HL-60/S4 (cell line): ENCODE measurements around the gene SEMA4G.

Experiments used
- in situ Hi-C: fragments of 300-500 bp; cut with MboI; formaldehyde crosslinking; loops from 2 replicates; pipeline ENCODE4 v1.14.3; 2022; ENCODE audit warnings: low sequenced_read_pairs

SEMA4G gene, protein sequence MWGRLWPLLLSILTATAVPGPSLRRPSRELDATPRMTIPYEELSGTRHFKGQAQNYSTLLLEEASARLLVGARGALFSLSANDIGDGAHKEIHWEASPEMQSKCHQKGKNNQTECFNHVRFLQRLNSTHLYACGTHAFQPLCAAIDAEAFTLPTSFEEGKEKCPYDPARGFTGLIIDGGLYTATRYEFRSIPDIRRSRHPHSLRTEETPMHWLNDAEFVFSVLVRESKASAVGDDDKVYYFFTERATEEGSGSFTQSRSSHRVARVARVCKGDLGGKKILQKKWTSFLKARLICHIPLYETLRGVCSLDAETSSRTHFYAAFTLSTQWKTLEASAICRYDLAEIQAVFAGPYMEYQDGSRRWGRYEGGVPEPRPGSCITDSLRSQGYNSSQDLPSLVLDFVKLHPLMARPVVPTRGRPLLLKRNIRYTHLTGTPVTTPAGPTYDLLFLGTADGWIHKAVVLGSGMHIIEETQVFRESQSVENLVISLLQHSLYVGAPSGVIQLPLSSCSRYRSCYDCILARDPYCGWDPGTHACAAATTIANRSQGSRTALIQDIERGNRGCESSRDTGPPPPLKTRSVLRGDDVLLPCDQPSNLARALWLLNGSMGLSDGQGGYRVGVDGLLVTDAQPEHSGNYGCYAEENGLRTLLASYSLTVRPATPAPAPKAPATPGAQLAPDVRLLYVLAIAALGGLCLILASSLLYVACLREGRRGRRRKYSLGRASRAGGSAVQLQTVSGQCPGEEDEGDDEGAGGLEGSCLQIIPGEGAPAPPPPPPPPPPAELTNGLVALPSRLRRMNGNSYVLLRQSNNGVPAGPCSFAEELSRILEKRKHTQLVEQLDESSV

GRCh38 chr10:100969187-100970075, at the start of gene SEMA4G:
SEMA4G (plus strand) TSS chr10:100969504; CDS start chr10:100972913, 3,409 bp downstream.
- in situ Hi-C loops: no loop called here

GRCh38 chr10:100923580-100923979, 45.7 kb upstream of the SEMA4G start:
- in situ Hi-C loops: no loop called here

DNA sequence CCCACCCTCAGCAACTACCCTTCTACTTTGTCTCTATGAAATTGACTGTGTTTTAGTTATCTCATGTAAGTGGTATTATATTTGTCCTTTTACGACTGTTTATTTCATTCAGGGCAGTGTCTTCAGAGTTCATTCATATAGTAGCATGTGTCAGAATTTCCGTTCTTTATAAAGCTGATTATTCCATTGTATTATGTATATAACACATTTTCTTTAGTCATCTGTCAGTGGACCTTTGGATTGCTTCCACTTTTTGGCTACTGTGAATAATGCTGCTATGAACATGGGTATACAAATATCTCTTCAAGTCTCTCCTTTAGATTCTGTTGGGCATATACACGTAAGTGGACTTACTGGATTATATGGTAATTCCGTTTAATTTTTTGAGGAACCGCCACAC, 42.0 kb upstream of the SEMA4G start:
- in situ Hi-C loops: no loop called here

GRCh38 chr10:100928039-100928438, 41.3 kb upstream of the SEMA4G start:
- in situ Hi-C loops: no loop called here

GRCh38 chr10:100930368-100930767, 38.9 kb upstream of the SEMA4G start:
- in situ Hi-C loops: no loop called here

DNA sequence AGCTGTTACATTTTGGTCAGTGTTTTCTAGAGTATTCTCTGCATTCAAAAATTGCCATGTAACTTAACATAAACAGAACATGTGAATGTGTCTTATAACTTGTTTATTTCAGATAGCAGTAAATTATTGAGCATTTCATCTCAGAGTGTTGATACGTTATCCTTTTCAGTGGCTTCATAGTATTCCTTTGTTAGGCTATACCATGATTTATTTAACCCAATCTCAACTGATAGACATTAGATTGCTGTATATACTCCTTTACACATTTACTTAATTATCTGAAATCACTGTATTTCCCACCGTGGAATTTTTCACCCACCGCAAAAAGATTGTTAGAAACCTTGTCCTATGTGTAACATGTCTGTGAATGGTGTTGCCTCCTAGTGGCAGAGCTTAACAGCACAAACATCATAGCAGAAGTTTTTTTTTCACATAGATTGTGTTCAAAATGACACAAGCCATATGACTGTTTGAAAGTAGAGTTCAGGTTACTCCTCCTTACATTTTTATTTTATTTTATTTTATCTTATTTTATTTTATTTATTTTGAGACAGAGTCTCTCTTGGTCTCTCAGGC, 35.1 kb upstream of the SEMA4G start:
- in situ Hi-C loops: no loop called here

GRCh38 chr10:100939763-100940344, 29.4 kb upstream of the SEMA4G start:
- in situ Hi-C loops: no loop called here

DNA sequence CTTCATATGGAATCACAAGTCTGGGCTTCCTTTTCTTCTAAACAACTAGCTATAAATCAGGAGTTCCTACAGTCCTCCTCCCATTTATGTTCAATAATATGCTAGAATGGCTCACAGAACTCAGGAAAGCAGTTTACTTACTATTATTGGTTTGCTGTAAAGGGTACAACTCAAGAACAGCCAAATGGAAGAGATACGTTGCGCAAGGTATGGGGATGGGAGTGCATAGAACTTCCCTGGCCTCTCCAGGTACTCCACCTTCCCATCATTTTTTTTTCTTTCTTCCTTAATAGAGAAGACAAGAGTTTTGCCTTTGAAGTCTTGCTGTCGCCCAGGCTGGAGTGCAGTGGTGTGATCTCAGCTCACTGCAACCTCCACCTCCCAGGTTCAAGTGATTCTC, 27.1 kb upstream of the SEMA4G start:
- in situ Hi-C loops: no loop called here

DNA sequence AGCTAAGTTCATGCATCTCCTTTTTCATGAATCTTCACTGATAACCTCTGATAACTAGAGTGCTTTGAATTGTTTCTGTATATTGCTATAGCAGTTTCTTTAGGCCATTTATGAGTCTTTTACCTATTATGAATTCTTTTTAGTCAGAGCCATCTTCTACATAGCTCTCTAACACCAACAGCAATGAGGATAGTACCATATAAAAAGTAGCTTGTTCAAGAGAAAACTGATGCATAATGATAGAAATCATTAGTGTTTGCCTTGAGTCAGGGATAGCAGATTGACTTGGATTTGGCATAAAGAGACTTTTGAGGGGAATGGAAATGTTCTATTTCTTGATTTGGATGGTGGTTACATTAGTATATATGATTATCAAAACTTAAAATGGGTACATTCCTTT, 25.8 kb upstream of the SEMA4G start:
- in situ Hi-C loops: no loop called here

DNA sequence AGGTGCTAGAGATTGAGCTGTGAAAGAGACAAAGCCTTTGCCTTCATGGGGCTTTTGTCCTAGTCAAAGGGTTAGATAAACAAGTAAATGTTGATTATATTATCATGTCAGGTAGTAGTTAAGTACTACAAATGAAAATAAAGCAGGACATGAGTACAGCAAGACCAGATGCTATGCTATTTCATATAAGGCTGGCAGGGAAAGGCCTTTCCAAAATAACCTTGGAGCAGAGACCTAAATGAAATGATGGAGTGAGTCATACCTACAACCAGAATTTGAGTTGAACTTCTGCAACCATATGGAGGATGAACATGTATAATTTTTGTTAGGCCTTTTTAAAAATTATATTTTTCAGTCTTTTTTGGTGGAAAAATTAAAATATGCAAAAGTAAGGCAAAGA, 23.6 kb upstream of the SEMA4G start:
- in situ Hi-C loops: no loop called here

DNA sequence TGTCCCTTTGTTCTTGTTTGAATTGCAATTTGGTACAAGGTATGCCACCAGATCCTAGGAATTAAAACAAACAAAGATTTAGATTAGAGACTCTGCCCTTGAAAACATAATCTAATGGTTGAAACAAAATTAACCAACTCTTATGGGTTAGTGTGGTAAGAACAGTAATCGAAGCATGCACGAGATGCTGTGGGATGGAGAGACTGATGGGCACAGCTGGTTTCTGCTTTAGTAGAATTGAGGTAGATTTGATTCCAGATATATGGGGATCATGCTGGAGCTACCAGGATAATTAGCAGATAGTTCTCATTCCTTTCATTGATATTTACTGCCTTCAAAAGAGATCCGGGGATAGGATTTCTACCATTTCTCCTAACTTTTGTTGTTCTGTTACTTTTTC, 20.4 kb upstream of the SEMA4G start:
- in situ Hi-C loops: no loop called here

DNA sequence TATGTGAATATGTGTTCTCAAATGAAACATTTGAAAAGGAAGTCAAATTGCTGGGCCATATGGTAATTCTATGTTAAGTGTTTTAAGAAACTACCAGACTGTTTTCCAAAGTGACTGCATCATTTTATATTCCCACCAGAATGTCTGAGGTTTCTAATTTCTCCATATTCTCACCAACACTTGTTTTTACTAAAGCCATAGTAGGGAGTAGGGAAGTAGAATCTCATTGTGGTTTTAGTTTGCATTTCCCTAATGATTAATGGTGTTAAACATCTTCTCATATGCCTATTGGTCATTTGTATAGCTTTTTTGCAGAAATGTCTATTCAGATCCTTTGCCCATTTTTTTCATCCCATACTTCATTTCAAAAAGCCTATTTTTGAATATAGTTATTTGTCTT, 9.1 kb upstream of the SEMA4G start:
- in situ Hi-C loops: no loop called here

DNA sequence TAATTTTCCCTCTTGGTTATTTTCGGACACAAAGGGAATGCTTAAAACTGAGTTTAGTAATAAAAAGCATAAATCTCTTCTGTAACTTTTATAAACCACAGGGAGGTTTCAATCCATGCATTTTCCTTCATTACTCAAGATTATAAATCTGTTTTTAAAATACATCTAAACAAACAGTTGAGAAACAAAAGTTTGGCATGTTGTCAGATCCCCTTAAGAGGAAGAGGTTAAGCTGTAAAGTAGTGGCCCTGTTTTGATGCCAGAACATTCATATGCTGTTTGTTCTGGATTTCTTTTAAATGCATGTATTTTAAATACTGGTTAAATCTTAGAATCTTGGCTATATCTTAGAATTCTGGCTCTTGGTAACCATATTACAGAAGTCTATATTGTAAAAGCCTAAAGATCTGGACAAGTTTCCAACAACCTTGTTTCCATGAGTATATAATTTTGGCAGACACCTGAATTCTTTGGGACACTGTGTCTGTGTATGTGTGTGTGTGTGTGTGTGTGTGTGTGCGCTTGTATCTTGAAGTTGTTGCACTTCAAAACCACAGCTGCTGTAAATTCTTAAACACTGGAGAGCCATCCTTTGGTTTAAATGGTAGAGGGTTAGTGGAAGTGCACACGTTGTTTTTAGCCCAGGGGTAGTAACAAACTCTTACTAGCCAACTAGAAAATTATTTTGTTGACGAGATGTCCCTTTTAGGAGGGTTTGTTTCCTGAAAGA, 6.8 kb upstream of the SEMA4G start:
- in situ Hi-C loops: no loop called here

DNA sequence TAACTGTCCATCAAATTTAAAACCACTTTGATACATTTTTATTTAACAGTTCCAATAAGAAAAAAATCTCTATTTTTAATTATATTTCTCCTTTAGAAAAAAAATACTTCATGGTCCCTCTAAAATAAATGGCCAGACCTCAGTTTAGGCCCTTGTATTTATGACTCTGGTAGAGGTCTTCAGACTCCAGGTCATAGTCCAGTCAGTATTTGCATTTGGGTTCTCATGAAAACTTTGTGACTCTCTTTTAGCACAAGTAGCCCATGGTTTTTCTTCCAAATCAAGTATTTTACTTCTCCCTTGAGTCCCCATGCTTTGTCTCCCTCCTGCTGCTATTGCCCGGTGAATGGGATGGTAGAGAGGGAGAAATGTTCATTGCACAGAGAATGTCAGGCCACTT, 5.5 kb upstream of the SEMA4G start:
- in situ Hi-C loops: no loop called here

DNA sequence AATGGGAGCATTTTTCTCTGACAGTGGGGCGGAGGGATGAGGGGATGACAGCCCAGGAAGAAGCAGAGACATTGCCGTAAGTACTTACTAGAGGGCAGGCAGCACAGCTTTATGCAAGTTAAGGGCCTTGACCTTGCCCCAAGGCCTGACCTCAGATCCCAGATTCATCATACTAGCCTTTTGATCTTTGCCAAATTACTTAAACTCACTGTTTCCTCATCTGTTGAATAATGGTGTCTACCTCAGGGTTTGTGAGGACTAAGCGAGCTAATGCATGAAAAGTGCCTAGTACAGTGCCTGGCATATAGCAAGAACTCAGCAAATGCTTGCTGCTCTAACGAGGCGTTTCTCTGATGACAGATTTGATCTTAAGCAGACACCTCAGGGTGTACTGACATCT, 3.5 kb upstream of the SEMA4G start:
- in situ Hi-C loops: no loop called here

DNA sequence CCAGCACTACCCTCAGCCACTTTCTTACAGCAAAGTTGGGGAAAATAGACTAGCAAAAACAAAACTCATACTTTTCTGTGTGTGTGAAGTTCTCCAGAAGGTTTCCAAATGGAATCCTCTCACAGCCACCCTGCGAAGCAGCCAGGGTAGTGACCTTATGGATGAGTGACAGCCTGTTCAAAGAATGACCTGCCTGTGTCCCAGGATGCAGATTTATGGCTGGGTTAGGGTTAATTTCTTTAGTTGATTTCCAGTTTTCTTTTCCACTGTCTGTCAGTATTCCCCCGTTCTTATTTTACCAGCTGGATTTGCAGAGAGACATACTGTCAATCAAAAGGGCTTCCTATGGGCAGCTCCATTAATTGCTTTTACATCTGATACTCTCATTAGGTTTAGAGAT, 2.4 kb upstream of the SEMA4G start:
- in situ Hi-C loops: no loop called here

DNA sequence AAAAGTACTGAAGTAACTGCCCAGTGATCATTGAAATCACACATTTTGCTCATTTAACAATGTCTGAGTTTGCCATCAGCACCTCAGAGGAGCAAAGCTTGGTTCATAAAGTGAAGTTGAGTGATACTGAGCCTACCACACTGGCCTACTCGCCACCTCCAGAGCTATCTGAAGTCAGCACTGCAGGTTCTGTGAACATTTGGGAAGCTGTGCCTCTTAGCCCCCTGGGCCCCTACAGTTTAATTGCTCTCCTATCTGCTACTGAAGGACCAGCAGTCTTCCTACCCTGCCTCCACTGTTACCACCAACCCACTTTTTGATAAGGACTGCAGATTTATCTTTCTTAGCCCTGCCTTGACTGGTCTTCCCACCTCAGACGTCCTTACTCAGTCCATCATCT, 2.0 kb upstream of the SEMA4G start:
- in situ Hi-C loops: no loop called here

GRCh38 chr10:100968062-100968736, 1.1 kb upstream of the SEMA4G start:
- in situ Hi-C loops: no loop called here

DNA sequence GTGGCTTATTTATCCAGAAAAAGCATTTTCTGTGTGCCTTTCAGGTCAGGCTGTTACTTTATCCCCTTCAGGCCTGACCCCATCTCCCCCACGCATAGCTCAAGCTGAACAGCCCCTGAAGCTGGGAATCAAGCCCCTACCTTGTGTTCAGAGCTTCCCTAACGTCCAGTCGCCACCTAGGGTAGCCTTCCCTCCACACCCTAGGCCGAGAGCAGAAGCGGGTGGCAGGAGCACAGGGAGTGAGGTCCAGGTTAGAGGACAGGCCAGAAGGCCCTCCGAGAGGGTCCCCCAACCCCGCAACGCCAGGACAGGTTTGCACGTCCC, 479 bp upstream of the SEMA4G start:
- in situ Hi-C loops: no loop called here
